NCI-H187 treated with DMSO at 0.1 percent for 48 hours (cell line): ENCODE data around the gene GDPD1.
"Not testable (repeated sequence)": the region's sequence is repeated elsewhere in the genome, so short reads cannot be mapped to it uniquely, and the experiment has no call there.

ENCODE experiments used
- DNase-seq: peaks from one replicate; lab custom pipeline; 2025; lab: John Stamatoyannopoulos, UW

The GDPD1 gene

DNA sequence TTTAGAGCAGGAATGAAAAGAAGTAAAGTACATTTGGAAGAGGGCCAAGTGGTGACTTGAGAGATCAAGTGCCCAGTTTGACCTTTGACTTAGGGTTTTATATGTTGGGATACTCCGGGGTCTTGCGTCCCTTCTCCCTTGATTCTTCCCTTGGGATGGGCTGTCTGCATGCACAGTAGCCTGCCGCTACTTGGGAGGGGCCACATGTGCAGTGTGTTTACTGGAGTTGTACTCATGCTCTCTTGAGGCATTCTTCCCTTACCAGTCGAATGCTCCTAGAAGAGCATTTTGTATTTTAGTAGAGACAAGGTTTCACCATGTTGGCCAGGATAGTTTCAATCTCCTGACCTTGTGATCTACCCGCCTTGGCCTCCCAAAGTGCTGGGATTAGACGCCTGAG is 23.8 kb downstream of the GDPD1 start:
- no peak for DNase-seq

GRCh38 chr17:59254742-59255141 is 34.4 kb downstream of the GDPD1 start:
- DNase-seq, result no peak

GRCh38 chr17:59257101-59257500 is 36.8 kb downstream of the GDPD1 start:
- no peak for DNase-seq

DNA sequence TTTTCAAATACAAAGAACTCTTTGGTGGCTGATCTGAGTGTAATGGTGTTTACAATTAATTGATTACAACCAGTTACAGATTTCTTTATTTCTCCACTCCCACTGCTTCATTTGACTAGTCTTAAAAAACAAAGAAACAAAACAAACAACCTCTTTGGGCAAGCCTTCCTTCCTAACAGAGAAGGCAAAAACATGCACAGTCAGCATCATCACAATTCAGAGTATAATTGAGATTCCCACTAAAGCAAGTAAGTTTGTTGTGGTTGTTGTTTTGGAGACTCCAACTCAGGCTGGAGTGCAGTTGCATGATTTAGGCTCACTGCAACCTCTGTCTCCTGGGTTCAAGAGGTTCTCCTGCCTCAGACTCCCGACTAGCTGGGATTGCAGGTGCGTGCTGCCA is 40.4 kb downstream of the GDPD1 start:
- DNase-seq, result no peak

- no peak for DNase-seq
Observed at GRCh38 chr17:59266745-59267144, 46.4 kb downstream of the GDPD1 start.

DNA sequence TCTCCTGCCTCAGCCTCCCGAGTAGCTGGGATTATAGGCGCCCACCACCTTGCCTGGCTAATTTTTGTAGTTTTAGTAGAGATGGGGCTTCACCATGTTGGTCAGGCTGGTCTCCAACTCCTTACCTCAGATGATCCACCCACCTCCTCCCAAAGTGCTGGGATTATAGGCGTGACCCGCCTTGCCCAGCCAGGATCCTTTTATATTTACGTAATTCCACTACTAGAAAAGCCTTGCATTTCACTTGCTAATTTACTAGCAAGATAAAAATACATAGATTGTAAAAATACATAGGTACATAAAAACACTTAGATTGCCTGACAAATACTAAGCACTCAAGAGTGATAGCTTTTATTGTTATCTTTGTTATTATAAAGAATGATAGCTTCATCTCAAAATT is 47.5 kb downstream of the GDPD1 start:
- DNase-seq, result no peak

- DNase-seq, result no peak
Observed at GRCh38 chr17:59275618-59276017, 55.3 kb downstream of the GDPD1 start.

GRCh38 chr17:59277031-59277430 is 56.7 kb downstream of the GDPD1 start:
- no peak for DNase-seq

DNA sequence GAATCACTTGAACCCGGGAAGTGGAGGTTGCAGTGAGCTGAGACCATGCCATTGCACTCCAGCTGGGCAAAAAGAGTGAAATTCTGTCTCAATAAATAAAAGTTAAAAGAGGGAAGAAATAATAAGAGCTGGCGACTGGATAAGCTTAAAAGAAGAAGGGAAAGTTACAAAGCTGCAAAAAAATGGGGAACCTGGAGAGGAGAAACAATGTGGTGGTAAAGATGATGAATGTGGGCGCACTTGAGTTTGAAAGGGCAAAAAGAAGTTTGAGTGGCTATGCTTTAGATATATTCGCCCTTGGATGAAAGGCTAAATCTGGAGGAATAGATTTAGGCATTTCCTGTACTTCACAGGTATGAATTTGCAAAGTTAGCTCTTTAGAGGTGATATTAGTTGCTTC is 58.1 kb downstream of the GDPD1 start:
- DNase-seq, result no peak

GRCh38 chr17:59284317-59284716 is 64.0 kb downstream of the GDPD1 start:
- DNase-seq, result no peak

- DNase-seq, result no peak
Observed at GRCh38 chr17:59287452-59287851, 67.1 kb downstream of the GDPD1 start.

- DNase-seq, result no peak
Observed at GRCh38 chr17:59287891-59288290, 67.6 kb downstream of the GDPD1 start.

DNA sequence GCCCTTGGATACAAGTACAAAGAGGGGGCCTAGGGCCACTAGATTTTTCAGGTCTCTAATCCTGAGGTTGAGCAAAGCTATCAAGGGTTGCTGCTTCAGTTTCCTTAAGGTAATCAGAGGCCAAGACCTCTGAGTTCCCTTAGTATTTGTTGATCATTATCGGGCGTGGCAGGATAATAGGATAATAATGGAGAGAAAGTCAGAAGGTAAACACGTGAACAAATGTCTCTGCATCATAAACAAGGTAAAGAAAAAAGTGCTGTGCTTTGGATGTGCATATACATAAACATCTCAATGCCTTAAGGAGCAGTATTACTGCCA is 69.6 kb downstream of the GDPD1 start:
- no peak for DNase-seq

GRCh38 chr17:59290302-59290998 is 70.1 kb downstream of the GDPD1 start:
- DNase-seq, result not testable (repeated sequence)

DNA sequence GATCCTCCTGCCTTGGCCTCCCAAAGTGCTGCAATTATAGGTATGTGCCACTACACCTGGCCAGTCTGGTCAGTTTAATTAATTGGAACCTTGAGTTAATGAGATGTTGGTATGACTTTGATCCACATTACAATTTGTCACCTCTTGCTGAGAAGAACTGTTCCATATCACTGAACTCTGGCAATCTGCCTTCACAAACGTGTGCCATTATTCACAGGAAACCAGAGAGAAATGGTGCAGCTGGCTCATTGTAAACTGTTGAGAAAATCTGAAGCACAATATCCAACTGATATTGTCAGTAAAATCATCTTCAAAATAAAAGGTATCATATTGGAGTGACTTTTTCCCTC is 71.8 kb downstream of the GDPD1 start:
- DNase-seq, result no peak

DNA sequence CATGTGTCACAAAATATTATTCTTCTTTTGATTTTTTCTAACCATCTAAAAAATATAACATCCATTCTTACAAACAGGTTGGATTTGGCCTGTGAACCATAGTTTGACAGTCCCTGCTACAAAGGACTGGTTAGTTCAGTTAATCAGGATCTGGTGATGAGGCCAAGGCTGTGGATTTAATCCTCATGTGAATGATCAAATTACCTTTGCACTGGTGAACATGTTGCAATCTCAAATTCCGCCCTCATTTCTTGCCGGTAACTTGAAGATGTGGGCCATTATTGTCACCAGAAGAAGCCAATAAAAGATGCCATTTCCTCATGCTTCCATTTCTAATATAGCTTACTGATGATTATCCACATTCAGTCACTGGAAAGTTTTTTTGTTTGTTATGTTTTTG is 75.9 kb downstream of the GDPD1 start:
- no peak for DNase-seq

DNA sequence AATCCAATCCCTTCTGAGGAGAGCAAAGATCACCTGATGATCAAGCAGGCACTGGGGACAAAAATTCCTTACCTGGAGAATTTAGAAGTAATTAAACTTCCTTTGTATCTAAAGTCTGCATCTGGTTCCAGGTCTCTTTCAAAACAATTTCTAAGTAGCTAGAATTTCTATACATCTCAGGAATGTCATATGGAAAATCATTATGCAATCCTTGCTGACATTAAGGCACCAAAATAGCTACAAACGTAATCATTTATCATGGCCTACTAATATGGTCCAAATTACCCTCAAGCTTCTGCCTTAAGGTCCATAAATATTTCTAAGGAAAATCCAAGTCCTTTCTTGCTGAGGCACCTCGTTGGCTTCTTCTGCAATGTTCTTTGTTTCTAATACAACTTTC is 78.2 kb downstream of the GDPD1 start:
- no peak for DNase-seq

GRCh38 chr17:59299400-59300092 is 79.2 kb downstream of the GDPD1 start:
- DNase-seq, result no peak

- DNase-seq, result no peak
Observed at GRCh38 chr17:59300941-59301340, 80.6 kb downstream of the GDPD1 start.

DNA sequence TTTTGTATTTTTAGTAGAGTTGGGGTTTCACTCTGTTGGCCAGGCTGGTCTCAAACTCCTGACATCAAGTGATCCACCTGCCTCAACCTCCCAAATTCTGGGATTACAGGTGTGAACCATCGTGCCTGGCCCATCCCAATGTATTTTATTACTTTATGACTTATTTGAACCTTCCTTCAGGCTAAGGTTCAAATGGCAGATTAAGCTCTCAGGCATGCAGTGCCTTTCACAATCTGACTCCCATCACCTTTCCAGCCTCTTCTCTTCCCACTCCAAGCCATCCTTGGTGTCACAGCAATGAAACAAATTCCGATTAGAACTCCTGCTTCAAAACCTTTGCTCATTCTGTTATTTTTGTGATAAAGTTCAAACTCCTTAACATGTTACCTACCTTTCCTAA is 84.5 kb downstream of the GDPD1 start:
- DNase-seq, result no peak

GRCh38 chr17:59310263-59310920 is 90.1 kb downstream of the GDPD1 start:
- no peak for DNase-seq

- DNase-seq, result peak; percentile 45
Observed at GRCh38 chr17:59311051-59311468, 90.7 kb downstream of the GDPD1 start.

DNA sequence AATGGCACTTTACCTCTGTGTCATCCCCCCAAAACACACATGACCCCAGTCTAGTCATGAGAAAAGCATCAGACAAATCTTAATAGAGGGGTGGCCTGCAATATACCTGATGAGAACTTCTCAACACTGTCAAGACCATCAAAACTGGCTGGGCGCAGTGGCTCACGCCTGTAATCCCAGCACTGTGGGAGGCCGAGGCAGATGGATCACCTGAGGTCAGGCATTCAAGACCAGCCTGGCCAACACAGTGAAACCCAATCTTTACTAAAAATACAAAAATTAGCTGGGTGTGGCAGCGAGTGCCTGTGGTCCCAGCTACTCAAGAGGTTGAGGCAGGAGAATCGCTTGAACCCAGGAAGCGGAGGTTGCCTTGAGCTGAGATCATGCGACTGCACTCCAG is 91.2 kb downstream of the GDPD1 start:
- not testable (repeated sequence) for DNase-seq

- DNase-seq, result no peak
Observed at GRCh38 chr17:59315866-59316265, 95.6 kb downstream of the GDPD1 start.
